ENCODE data around the gene AGER. TPM values are rescaled to one million over a fixed set of nuclear protein-coding genes. Genes with fewer than 3 reads are reported as not detected.
A peak's percentile ranks its signal among the peaks of the same experiment; 100 is the strongest.
"Not testable (repeated sequence)": the region's sequence is repeated elsewhere in the genome, so short reads cannot be mapped to it uniquely, and the experiment has no call there.

AGER gene
- 3.0 TPM for total RNA-seq
- long read RNA-seq, partial matches to known transcripts: 1 of 2 reads
- long read RNA-seq, other reads (novel, unspliced or antisense): 1 of 2 reads

- intact Hi-C loops (cut with micrococcal nuclease): no loop called here
- no peak for DNase-seq
- ATAC-seq: no peak
Measured at GRCh38 chr6:32184084-32184640, at the start of gene AGER. AGER (minus strand) TSS chr6:32184253; CDS start chr6:32184222, 31 bp downstream.

GRCh38 chr6:32226434-32226833, 42.4 kb upstream of the AGER start:
- ATAC-seq (no peak), DNase-seq (no peak)
- intact Hi-C loops (cut with micrococcal nuclease): no loop called here

- no peak for ATAC-seq
- no peak for DNase-seq
- intact Hi-C loops (cut with micrococcal nuclease): no loop called here
Measured at GRCh38 chr6:32224696-32225095, 40.6 kb upstream of the AGER start.

GRCh38 chr6:32223258-32224235, 39.5 kb upstream of the AGER start, which contains the start of gene NOTCH4:
NOTCH4 (minus strand) TSS chr6:32224067; CDS start chr6:32223928, 139 bp downstream.
- intact Hi-C loops (cut with micrococcal nuclease): no loop called here
- DNase-seq (no peak), ATAC-seq (peak; percentile 78)

- ATAC-seq (no peak), DNase-seq (no peak)
- intact Hi-C loops (cut with micrococcal nuclease): no loop called here
Measured at GRCh38 chr6:32222333-32223230, 38.5 kb upstream of the AGER start.

GRCh38 chr6:32220021-32220420, 36.0 kb upstream of the AGER start:
- intact Hi-C loops (cut with micrococcal nuclease): no loop called here
- ATAC-seq: no peak
- DNase-seq: no peak

- DNase-seq (no peak), ATAC-seq (no peak)
- intact Hi-C loops (cut with micrococcal nuclease): no loop called here
Measured at GRCh38 chr6:32218167-32218566, 34.1 kb upstream of the AGER start.

- ATAC-seq (no peak), DNase-seq (no peak)
- intact Hi-C loops (cut with micrococcal nuclease): no loop called here
Measured at GRCh38 chr6:32216998-32217397, 32.9 kb upstream of the AGER start.

GRCh38 chr6:32216285-32216684, 32.2 kb upstream of the AGER start:
- DNase-seq: no peak
- intact Hi-C loops (cut with micrococcal nuclease): no loop called here
- ATAC-seq: no peak

- intact Hi-C loops (cut with micrococcal nuclease): no loop called here
- no peak for ATAC-seq
- DNase-seq: no peak
Measured at GRCh38 chr6:32215617-32216016, 31.6 kb upstream of the AGER start.

GRCh38 chr6:32214126-32214525, 30.1 kb upstream of the AGER start:
- intact Hi-C loops (cut with micrococcal nuclease): no loop called here
- DNase-seq: no peak
- no peak for ATAC-seq

GRCh38 chr6:32213649-32214048, 29.6 kb upstream of the AGER start:
- DNase-seq: no peak
- ATAC-seq: no peak
- intact Hi-C loops (cut with micrococcal nuclease): no loop called here

- DNase-seq (no peak), ATAC-seq (no peak)
- intact Hi-C loops (cut with micrococcal nuclease): no loop called here
Measured at GRCh38 chr6:32212076-32212760, 28.2 kb upstream of the AGER start.

- DNase-seq; ATAC-seq; intact Hi-C loops (cut with micrococcal nuclease): not testable (repeated sequence)
Measured at GRCh38 chr6:32211432-32211831, 27.4 kb upstream of the AGER start.

- DNase-seq (no peak), ATAC-seq (no peak)
- intact Hi-C loops (cut with micrococcal nuclease): no loop called here
Measured at GRCh38 chr6:32210191-32210601, 26.1 kb upstream of the AGER start.

GRCh38 chr6:32208996-32209395, 24.9 kb upstream of the AGER start:
- ATAC-seq: no peak
- intact Hi-C loops (cut with micrococcal nuclease): no loop called here
- DNase-seq: no peak

GRCh38 chr6:32204268-32204715, 20.2 kb upstream of the AGER start:
- DNase-seq (no peak), ATAC-seq (no peak)
- intact Hi-C loops (cut with micrococcal nuclease): no loop called here

GRCh38 chr6:32203426-32204267, 19.6 kb upstream of the AGER start:
- DNase-seq: no peak
- no peak for ATAC-seq
- intact Hi-C loops (cut with micrococcal nuclease): no loop called here

All from left ventricle myocardium superior (tissue), 1 donor.